ENCODE data around the gene XPR1. TPM values are rescaled to one million over a fixed set of nuclear protein-coding genes. Genes with fewer than 3 reads are reported as not detected.

XPR1 gene
- total RNA-seq, 4 donors from 2014 or later, result 16.8 to 25.3 (median 18.8) TPM

- H3K27ac ChIP-seq, result no peak overlapping the region
- H3K27me3 ChIP-seq, result no peaks in the 10 kb centered on the region
- H3K4me3 ChIP-seq, result no peak overlapping the region
- TF ChIP-seq CTCF (IDR thresholded peaks at IDR 0.05) (no peak), EP300 (IDR thresholded peaks at IDR 0.05) (no peak), POLR2A (IDR thresholded peaks at IDR 0.05) (no peak)
- H3K36me3 ChIP-seq, result peaks cover 0 to 42% (median 0%) of the 10 kb centered on the region in 3 donors
- no peak for DNase-seq (ENCODE audit: low spot score in 2 of 2)
- WGBS, 2 donors, result 86 to 87% methylated on average over 6 of the region's 6 CpGs
- no peaks in the 10 kb centered on the region for H3K4me1 ChIP-seq
- H3K9me3 ChIP-seq, result peaks cover 0 to 26% (median 11%) of the 10 kb centered on the region in 4 donors
Measured at GRCh38 chr1:180836449-180836848, 204.6 kb downstream of the XPR1 start.

- WGBS, 2 donors, result 71 to 79% methylated on average over 3 of the region's 3 CpGs
Measured at GRCh38 chr1:180837020-180837419, 205.2 kb downstream of the XPR1 start.

GRCh38 chr1:180838535-180838934 lies 206.7 kb downstream of the XPR1 start:
- no peak overlapping the region for H3K4me3 ChIP-seq
- no peak overlapping the region for H3K27ac ChIP-seq
- no peaks in the 10 kb centered on the region for H3K27me3 ChIP-seq
- peaks cover 0 to 7% (median 3%) of the 10 kb centered on the region in 4 donors for H3K9me3 ChIP-seq
- no peak for TF ChIP-seq EP300 (IDR thresholded peaks at IDR 0.05)
- TF ChIP-seq CTCF (IDR thresholded peaks at IDR 0.05), result no peak
- TF ChIP-seq POLR2A (IDR thresholded peaks at IDR 0.05), result no peak
- DNase-seq (ENCODE audit: low spot score in 2 of 2), result no peak
- peaks cover 0 to 18% (median 4%) of the 10 kb centered on the region in 4 donors for H3K4me1 ChIP-seq
- peaks cover 0 to 22% (median 0%) of the 10 kb centered on the region in 3 donors for H3K36me3 ChIP-seq
- WGBS, 2 donors, result 93 to 97% methylated on average over 3 of the region's 3 CpGs

More at GRCh38 chr1:180837020-180837419, 205.2 kb downstream of the XPR1 start:
- peaks cover 0 to 38% (median 0%) of the 10 kb centered on the region in 3 donors for H3K36me3 ChIP-seq
- H3K27ac ChIP-seq, result no peak overlapping the region
- TF ChIP-seq EP300 (IDR thresholded peaks at IDR 0.05) (no peak), POLR2A (IDR thresholded peaks at IDR 0.05) (no peak), CTCF (IDR thresholded peaks at IDR 0.05) (no peak)
- H3K9me3 ChIP-seq, result peaks cover 0 to 21% (median 10%) of the 10 kb centered on the region in 4 donors
- H3K4me1 ChIP-seq, result peaks cover 0 to 5% (median under 1%) of the 10 kb centered on the region in 4 donors
- H3K4me3 ChIP-seq, result no peak overlapping the region
- no peak for DNase-seq (ENCODE audit: low spot score in 2 of 2)
- H3K27me3 ChIP-seq, result no peaks in the 10 kb centered on the region

- 80 to 96% methylated on average over 4 of the region's 4 CpGs for WGBS, 2 donors
- H3K4me1 ChIP-seq, result peaks cover 0 to 18% (median 4%) of the 10 kb centered on the region in 4 donors
- no peaks in the 10 kb centered on the region for H3K9me3 ChIP-seq
- peaks cover 0 to 12% (median 0%) of the 10 kb centered on the region in 3 donors for H3K36me3 ChIP-seq
- no peak overlapping the region for H3K27ac ChIP-seq
- no peak for DNase-seq (ENCODE audit: low spot score in 2 of 2)
- no peak for TF ChIP-seq EP300 (IDR thresholded peaks at IDR 0.05)
- no peak for TF ChIP-seq CTCF (IDR thresholded peaks at IDR 0.05)
- no peak for TF ChIP-seq POLR2A (IDR thresholded peaks at IDR 0.05)
- H3K27me3 ChIP-seq, result no peaks in the 10 kb centered on the region
- H3K4me3 ChIP-seq, result no peak overlapping the region
Measured at GRCh38 chr1:180839547-180839946, 207.7 kb downstream of the XPR1 start.

- Histone ChIP-seq H3K9me3 (no peaks in the 10 kb centered on the region), H3K36me3 (peaks cover 0 to 4% (median 0%) of the 10 kb centered on the region in 3 donors), H3K27me3 (no peaks in the 10 kb centered on the region), H3K27ac (no peak overlapping the region), H3K4me1 (peaks cover 0 to 18% (median 4%) of the 10 kb centered on the region in 4 donors), H3K4me3 (no peak overlapping the region)
- DNase-seq (ENCODE audit: low spot score in 2 of 2), result no peak
- WGBS, 2 donors, result 64 to 65% methylated on average over 3 of the region's 3 CpGs
- TF ChIP-seq POLR2A (IDR thresholded peaks at IDR 0.05) (no peak), EP300 (IDR thresholded peaks at IDR 0.05) (no peak), CTCF (IDR thresholded peaks at IDR 0.05) (no peak)
Measured at GRCh38 chr1:180841415-180841814, 209.6 kb downstream of the XPR1 start.
